Right forelimb (tissue), 1 donor: ENCODE measurements around the gene ASF1A.
A peak's percentile ranks its signal among the peaks of the same experiment; 100 is the strongest.

ENCODE experiments used
- DNase-seq: peaks from one replicate; pipeline ENCODE4 v3.0.0-alpha.2; 2018

The ASF1A gene

DNA sequence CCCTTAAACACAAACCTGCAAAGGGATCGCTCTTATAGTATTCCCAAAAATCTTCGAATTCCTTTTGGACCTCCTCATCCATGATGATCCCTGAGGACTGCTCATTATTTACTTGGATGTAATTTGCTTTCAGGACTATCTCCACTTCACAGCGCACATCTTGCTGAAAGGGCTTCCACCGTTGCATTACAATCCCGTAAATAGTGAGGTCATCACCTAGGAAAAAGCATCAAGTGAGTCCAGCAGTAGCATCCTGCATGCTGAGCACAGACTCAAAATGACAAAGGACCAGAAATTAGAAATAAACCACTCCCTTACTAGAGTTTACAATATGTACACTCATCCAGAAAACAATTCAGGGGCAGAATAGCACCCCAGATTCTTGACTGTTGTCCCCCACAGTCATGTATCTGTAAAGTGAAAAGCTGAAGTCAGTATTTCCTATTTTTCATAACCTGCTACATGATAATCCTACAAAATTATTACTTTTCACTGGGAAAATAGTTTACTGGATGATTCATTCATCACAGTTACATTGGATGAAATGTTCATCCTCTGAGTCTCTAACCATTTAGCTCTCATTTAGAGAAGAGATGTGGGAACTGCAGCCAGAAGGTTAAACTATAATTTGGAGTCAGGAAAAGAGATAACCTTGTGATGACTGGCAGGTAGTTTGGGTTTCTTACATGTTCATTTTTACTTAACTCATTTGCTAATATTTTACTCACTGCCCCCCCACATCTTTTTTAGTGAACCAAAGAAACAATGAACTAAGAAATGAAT is 23.8 kb downstream of the ASF1A start:
- DNase-seq, result no peak

DNA sequence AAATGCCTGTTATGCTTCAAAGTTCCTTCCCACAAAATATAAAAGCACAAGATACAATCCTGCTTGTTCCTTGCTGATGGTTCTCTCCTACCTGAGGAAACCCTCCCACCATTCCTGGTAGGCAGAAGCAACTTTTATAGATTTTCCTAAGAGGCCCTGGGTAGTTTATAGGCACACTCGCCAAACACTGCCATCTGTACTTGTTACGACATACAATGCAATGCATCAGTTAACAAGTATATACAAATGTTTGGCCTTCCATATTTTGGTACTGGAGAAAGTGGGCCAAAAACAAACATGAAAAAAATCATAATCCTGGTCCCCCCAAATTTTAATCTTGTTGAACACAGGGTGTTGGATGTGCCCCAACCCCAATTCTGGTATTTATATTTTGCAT is 24.4 kb downstream of the ASF1A start:
- DNase-seq, result no peak

DNA sequence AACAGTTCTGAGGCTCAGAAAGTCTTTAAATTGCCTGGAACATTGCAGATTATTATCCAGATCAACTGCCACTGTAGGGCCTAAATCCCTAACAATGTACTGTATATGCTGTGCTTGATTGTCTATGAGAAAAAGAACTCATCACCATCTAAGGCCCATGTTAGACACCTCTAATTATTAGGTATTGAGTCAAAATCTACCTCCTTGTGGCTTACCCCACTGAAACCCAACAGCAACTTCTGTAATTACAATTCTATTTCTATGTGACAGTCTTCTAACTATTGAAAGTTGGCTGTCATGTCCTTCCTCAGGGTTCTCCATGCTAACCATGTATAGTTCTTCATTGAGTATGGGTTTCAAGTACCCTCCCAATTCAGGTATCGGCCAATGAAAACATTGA is 27.1 kb downstream of the ASF1A start:
- DNase-seq, result no peak

DNA sequence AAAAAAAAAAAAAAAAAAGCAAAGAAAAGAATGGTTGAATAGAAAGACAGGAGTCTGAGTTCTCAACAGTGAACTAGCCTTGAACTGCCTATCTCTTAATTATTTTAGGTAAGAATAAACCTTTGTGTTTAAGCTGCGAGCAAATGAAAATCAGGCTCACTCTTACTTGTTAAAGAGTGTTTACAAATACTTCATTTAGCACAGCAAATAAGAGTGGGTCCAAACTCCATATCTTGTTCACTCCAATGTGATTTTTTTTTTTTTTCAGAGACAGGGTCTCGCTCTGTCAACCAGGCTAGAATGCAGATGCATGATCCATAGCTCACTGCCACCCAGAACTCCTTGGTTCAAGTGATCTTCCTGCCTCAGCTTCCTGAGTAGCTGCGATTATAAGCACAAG is 29.1 kb downstream of the ASF1A start:
- DNase-seq, result no peak

DNA sequence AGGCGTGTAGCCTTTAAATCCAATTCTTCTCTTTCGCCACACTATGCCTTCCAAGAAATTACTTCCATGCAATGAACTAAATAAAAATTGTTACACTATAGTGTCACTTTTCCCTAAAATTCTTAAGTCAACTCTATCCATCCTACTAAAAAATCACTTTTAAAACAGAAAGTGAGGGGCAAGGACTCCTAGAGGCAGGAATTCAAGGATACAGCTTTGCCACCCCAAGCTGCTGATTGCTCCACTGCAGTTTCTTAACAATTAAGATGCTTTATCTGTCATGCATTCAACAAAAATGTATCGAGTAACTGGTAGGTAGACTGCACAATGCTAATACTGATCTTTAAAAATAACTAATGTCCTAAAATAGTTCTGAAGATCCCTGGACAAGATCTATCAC is 36.7 kb downstream of the ASF1A start:
- no peak for DNase-seq

DNA sequence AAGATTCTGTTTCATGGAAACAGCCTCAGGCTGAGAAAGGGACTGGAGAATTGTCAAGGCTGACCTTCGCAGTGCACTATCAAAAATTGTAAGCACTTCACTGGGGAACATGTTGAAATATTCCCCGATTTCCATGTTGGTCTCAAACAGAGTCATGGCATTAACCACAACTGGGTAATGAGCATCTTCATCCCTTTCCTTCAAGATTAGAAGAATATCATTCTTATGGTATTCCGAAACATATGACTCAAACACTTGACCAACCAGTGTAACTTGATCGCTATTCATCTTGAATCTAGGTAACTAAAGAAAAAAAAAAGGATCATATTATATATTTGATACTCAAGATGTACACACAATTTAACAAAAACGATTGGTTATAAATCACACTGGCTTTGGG is 37.5 kb downstream of the ASF1A start:
- no peak for DNase-seq

DNA sequence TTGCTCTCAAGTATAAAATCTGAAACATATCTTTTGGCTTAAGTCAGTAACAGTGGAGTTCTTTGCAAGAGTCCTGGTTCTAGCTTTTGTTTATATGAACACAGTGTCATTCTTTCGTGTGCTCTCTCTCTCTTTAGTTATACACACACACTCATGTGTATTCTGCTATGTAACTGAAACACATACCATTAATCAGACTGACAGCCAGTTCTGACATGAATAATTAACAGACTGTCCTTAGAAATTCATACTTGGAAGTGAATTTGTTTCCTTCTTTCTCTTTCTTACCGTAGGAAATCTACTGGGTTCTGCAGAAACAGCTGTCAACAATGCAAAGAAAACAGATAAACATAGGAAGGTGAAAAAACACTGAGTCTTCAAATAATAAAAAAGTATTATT is 38.5 kb downstream of the ASF1A start:
- no peak for DNase-seq

DNA sequence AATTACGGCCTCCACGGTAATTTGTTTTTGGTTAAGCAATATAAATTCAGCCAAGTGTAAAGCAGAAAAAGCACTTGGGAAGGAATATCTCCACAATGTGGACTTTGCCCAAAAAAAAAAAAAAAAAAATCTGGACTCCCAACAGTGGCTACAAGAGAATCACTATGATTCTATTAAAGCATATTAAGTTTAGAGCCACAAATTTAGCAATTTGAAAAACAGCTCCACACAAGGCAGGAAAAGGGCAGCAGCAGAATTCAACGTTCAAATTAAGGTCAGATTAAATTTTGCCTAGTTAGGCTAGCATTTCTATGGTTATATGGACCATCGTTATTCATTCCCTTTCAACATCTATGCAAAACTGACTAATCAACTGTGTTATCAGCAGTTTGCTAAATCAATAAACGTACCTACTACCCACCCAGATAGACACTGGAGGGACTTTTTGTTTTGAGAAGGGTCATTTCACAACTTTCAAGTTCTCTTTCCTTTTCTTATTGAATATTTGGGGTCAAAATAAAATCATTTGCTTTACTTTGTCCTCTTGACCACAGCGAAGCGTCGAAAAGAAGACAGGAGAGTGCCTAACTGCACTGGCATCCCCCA is 40.0 kb downstream of the ASF1A start:
- DNase-seq, result no peak

DNA sequence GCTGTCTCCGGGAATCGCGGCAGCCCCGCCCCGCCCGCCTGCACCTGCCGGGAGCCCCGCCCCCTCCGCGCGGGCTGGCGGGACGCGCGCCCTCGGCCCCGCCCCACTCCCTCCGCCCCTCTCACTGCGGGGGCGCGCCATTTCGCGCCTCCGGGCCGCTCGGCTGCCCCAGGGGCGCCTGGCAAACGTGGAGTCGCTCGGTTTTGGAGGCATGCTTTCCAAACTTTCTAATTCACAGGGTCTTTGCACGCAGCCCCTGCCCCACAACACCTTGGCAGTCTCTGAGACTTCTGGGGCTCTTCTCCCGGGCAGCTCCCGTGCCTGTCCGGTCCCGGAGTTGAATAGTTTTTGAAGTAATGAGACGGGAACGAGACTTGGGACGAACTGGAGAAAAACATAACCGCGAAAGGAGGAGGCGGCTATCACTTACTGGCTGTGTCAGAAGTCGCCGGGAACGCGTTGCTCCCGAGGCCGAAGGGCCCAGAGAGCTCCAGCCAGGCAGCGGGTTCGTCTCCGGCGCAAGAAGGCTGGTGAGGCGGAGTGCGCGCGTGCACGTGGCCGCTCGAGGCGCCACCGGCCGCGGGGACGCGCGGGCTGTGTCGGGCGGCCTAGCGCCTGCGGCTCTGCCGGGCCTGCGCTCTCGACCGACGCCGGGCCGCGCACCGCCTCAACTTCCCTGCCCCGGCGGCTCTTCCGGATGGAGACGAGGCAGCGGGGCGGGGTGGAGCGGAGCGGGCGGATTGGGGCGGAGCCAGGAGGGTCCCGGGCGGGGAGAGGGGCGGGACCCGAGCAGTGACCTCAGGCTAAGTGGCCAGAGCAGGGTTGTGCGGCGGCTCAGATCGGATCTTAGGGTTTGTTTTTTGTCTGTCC is 40.7 kb downstream of the ASF1A start, which contains the start of gene MCM9:
TSS of gene MCM9 (minus strand) at position 699 of the 870 bp plus-strand sequence. CDS start 3,436 bp downstream, outside the sequence.
- DNase-seq, result peak; percentile 93

DNA sequence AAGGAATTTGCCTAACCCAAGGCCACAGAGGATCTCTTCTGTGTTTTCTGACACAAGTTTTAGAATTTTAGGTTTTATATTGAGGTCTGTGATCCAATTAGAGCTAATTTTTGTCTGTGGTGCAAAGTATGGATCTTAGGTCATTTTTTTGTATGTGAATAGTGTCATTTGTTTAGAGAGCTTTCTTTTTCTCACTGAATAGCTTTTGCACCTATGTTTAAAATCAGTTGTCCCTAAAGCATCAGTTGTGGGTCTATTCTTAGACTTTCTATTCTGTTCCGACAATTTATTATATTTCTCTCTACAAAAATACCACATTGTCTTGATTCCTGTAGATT is 41.3 kb downstream of the ASF1A start:
- DNase-seq, result no peak

DNA sequence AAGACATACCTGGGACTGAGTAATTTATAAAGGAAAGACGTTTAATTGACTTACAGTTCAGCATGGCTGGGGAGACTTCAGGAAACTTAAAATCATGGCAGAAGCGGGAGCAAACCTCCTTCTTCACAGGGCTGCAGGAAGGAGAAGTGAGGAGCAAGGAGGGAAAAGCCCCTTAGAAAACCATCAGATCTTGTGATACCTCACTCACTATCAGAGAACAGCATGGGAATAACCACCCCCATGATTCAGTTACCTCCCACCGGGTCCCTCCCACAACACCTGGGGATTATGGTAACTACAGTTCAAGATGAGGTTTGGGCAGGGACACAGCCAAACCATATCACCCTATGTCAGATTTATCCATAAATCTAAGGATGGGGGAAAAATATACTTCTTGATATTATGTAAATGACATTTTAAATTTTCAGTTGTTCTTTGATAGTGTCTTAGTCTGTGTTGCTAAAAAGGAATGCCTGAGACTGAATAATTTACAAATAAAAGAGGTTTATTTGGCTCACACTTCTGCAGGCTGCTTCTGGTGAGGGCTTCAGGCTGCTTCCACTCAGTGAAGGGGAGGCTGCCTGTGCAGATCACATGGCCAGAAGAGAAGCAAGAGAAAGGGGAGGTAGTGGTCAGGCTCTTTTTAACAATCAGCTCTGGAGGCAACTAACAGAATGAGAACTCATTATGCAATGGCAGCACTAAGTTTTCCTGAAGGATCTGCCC is 42.2 kb downstream of the ASF1A start:
- DNase-seq, result no peak

DNA sequence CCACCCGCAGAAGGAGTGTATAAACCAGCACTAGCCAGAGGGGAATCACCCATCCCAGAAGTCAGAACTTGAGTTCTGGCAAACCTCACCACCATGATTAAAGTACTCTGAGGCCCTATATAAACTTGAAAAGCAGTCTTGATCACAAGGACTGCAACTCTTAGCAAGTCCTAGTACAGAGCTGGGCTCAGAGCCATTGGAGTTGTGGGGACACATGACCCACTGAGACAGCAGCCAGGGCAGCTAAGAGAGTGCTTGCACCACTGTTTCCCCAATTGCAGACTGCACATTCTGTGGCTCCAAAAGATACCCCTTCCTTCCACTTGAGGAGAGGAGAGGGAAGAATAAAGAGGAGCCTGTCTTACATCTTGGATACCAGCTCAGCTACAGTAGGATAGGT is 45.7 kb downstream of the ASF1A start:
- no peak for DNase-seq

DNA sequence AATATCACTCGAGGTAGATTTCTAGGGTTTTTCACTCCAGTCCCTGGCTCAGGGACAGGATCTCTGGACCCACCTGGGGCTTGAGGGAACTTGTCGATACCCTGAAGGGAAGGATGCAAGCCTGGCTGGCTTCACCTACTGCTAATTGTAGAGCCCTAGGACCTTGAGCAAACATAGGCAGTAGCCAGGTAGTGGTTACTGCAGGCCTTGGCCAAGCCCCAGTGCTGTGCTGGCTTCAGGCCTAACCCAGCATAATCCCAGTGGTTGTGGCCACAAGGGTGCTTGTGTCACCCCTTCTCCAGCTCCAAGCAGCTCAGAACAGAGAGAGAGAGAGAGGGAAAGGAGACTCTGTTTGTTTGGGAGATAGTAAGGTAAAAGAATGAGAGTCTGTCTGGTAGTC is 46.8 kb downstream of the ASF1A start:
- no peak for DNase-seq

DNA sequence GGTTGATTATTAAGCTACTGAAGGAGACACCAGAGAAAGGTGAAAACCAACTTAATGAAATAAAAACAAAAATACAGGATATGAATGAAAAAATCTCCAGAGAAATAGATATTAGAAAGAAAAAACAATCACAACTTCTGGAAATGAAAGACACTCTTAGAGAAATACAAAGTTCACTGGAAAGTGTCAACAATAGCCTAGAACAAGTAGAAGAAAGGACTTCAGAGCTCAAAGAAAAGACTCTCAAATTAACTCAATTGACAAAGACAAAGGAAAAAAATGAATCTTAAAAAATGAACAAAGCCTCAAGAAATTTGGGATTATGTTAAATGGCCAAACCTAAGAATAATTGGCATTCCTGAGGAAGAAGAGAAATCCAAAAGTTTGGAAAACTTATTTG is 51.3 kb downstream of the ASF1A start:
- no peak for DNase-seq

DNA sequence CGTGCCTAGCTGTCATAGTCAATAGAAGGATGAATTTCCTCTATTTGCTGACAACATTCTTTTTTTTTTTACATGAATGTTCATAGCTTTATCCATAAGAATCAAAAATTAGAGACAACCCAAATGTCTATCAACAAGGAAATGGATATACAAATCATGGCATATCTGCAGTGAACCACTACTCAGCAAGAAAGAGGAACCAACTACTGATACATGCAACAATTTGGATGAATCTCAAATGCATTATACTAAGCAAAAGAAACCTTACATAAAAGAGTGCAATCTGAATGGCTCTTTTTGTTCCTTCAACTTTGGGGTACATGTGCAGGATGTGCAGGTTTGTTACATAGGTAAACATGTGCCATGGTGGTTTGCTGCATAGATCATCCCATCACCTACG is 58.7 kb downstream of the ASF1A start:
- no peak for DNase-seq

DNA sequence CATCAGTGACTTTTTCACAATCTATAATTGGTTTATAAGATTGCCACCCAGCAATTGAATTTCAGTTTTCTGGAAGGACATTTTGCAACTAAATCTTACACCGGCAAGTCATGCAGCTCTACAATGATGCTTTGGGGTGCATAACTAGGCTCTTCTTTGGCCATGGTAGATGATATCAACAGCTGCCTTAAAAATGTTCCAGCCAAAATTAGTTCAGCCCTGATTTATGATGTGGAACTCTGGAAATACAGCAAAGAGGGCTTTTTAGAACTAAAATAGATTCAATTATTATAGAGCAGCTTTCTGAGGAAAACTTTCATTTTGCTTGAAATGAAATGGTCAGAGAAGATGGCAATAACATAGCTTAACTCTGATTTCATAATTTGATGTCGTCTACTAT is 59.4 kb downstream of the ASF1A start:
- no peak for DNase-seq
